GM12878 (cell line): Measurements from ENCODE around the gene PCDHGA3. TPM values are rescaled to one million over a fixed set of nuclear protein-coding genes. Genes with fewer than 3 reads are reported as not detected.

ENCODE experiments used
- ATAC-seq: fragments of 200-7000 bp; cut with Tn5 transposase; 3 replicates; pipeline ENCODE4 v1.9.1; 2020; ENCODE audit warnings: mild to moderate bottlenecking, moderate library complexity
- BruUV-seq: library from RNA; stranded (reverse); fragments of 400-500 nt; replicated peaks from 2 replicates; lab custom pipeline; 2021; lab: Mats Ljungman, UMichigan
- CTCF ChIA-PET: fragments of 300-600 bp; sonication (Branson Sonifier 250); formaldehyde crosslinking; extraction: SDS; loops from one replicate; lab custom pipeline; 2021; ENCODE audit warnings: inconsistent platforms; lab: Yijun Ruan, JAX
- POLR2A ChIA-PET: fragments of 350-600 bp; formaldehyde crosslinking; extraction: SDS; loops from one replicate; lab custom pipeline; 2021; ENCODE audit warnings: inconsistent platforms; lab: Charles Lee
- RAD21 ChIA-PET: fragments of 300-600 bp; sonication (Branson Sonifier 250); formaldehyde crosslinking; loops from one replicate; lab custom pipeline; 2023; ENCODE audit warnings: antibody characterized with exemption; ENCODE audit not compliant: unreplicated experiment; lab: Charles Lee
- SMC1A ChIA-PET: fragments of 300-600 bp; sonication (Branson Sonifier 250); formaldehyde crosslinking; loops from one replicate; lab custom pipeline; 2023; ENCODE audit not compliant: unreplicated experiment, uncharacterized antibody; lab: Charles Lee
- DNase-seq: peaks from one replicate; pipeline ENCODE4 v3.0.0-alpha.2; 2011; ENCODE audit warnings: low read depth, low spot score
- FAIRE-seq: peaks from 3 replicates; lab custom pipeline; 2011; peaks lifted over from hg19 to GRCh38; lab: Jason Lieb, UNC
- H2AFZ ChIP-seq: 2 replicates; pipeline ENCODE4 v1.6.0; 2011; ENCODE audit warnings: low read depth, low read length, control low read depth; ENCODE audit not compliant: control insufficient read depth
- H3K27ac ChIP-seq: 2 replicates; pipeline ENCODE4 v1.5.1; 2011; ENCODE audit warnings: control low read depth; ENCODE audit not compliant: control insufficient read depth, insufficient read depth
- H3K27me3 ChIP-seq, 2 experiments: replicated peaks in 1 of 2; 2 replicates each; pipeline versions ENCODE4 v1.6.0 to v1.6.1; 2011; ENCODE audit warnings: low read length in 1 of 2; ENCODE audit not compliant: control insufficient read depth in 2 of 2, insufficient read depth in 2 of 2
- H3K36me3 ChIP-seq, 2 experiments: 2 replicates each; pipeline ENCODE4 v1.5.1; 2011; ENCODE audit warnings: low read length in 1 of 2; ENCODE audit not compliant: control insufficient read depth in 2 of 2, insufficient read depth in 2 of 2
- H3K4me1 ChIP-seq: 2 replicates; pipeline ENCODE4 v1.6.1; 2011; ENCODE audit warnings: mild to moderate bottlenecking, low read length, moderate library complexity, mixed read lengths; ENCODE audit not compliant: control insufficient read depth, insufficient read depth
- H3K4me2 ChIP-seq: 2 replicates; pipeline ENCODE4 v1.6.0; 2011; ENCODE audit warnings: control low read depth; ENCODE audit not compliant: control insufficient read depth, insufficient read depth
- H3K4me3 ChIP-seq: fragments of 200-600 bp; sonication (generic); 2 replicates; pipeline ENCODE4 v1.5.1; 2016
- H3K79me2 ChIP-seq: 2 replicates; pipeline ENCODE4 v1.6.0; 2011; ENCODE audit warnings: low read length; ENCODE audit not compliant: control insufficient read depth, insufficient read depth
- H3K9ac ChIP-seq: 2 replicates; pipeline ENCODE4 v1.8.0; 2011; ENCODE audit warnings: low read length, control low read depth, mixed read lengths; ENCODE audit not compliant: control insufficient read depth, insufficient read depth
- H3K9me3 ChIP-seq: replicated peaks from 3 replicates; pipeline ENCODE4 v1.5.1; 2011; ENCODE audit warnings: mild to moderate bottlenecking, low read length; ENCODE audit not compliant: control insufficient read depth, insufficient read depth
- H4K20me1 ChIP-seq: 2 replicates; pipeline ENCODE4 v1.6.0; 2011; ENCODE audit not compliant: control insufficient read depth, insufficient read depth
- ATF7 ChIP-seq: fragments of 450-650 bp; IDR thresholded peaks from 2 replicates; pipeline ENCODE4 v1.6.1; 2016; ENCODE audit warnings: low read depth, mild to moderate bottlenecking
- CHD2 ChIP-seq: IDR thresholded peaks from 2 replicates; pipeline ENCODE4 v1.6.1; 2011; ENCODE audit warnings: low read depth, low read length, improper control_type of control experiment, borderline replicate concordance
- GABPA ChIP-seq: IDR thresholded peaks from 2 replicates; pipeline ENCODE4 v1.6.1; 2014; ENCODE audit warnings: antibody characterized with exemption, low read depth, mild to moderate bottlenecking, inconsistent platforms
- HCFC1 ChIP-seq: fragments of 150-350 bp; IDR thresholded peaks from 2 replicates; pipeline ENCODE4 v1.6.1; 2014; ENCODE audit warnings: low read length
- IKZF1 ChIP-seq: fragments of 450-650 bp; conservative IDR thresholded peaks from 2 replicates; pipeline ENCODE4 v1.6.1; 2017; ENCODE audit warnings: antibody characterized with exemption, mild to moderate bottlenecking
- IKZF2 ChIP-seq, 2 experiments: fragments of 450-650 bp; IDR thresholded peaks; 2 replicates each; pipeline ENCODE4 v1.6.1; 2017; ENCODE audit warnings: mild to moderate bottlenecking in 2 of 2, moderate library complexity in 2 of 2
- PKNOX1 ChIP-seq: fragments of 450-650 bp; IDR thresholded peaks from 2 replicates; pipeline ENCODE4 v1.6.1; 2016; ENCODE audit warnings: mild to moderate bottlenecking
- RB1 ChIP-seq: fragments of 450-650 bp; formaldehyde crosslinking; IDR thresholded peaks from 2 replicates; pipeline ENCODE4 v1.6.1; 2017; ENCODE audit warnings: mild to moderate bottlenecking, borderline replicate concordance
- TAF1 ChIP-seq: IDR thresholded peaks from 2 replicates; pipeline ENCODE4 v1.6.1; 2011; ENCODE audit warnings: mild to moderate bottlenecking, low read depth, low read length, borderline replicate concordance
- WGBS: methylation state at CpG from one replicate; pipeline ENCODE4 v1.1.6; 2016; ENCODE audit warnings: low lambda C conversion rate; ENCODE audit not compliant: insufficient replicate concordance, insufficient coverage; ENCODE audit errors: missing lambda C conversion rate; 5-methylcytosine and 5-hydroxymethylcytosine counted together
- in situ Hi-C: fragments of 300-500 bp; cut with MboI; formaldehyde crosslinking; loops from 9 replicates; pipeline ENCODE4 v1.14.3; 2018; ENCODE audit warnings: mixed read lengths
- intact Hi-C: fragments of 100-400 bp; cut with micrococcal nuclease; formaldehyde crosslinking; loops from one replicate; pipeline ENCODE4 v1.14.2; 2022; ENCODE audit not compliant: unreplicated experiment
- polyA plus RNA-seq, 11 experiments: library from polyadenylated mRNA; depleted of rRNA in 4 of 11; unstranded in 6 of 11; stranded (reverse) in 5 of 11; fragments of >200 nt; fragmentation: Nextera tagmentation in 4 of 11; fragmentation: Illumina TruSeq in 1 of 11; extraction: Ambion mirVana in 4 of 11; extraction: Trizol in 1 of 11; gene quantifications; 1 replicate in 1 of 11; 2 replicates in 10 of 11; pipeline versions ENCODE4 v1.2.1 to v1.2.3, GENCODE V29; 2011 to 2016; ENCODE audit warnings: inconsistent platforms in 2 of 11, missing spikeins in 2 of 11, low read depth in 1 of 11
- total RNA-seq, 4 experiments: library from RNA; depleted of rRNA in 3 of 4; stranded (reverse); fragments of >200 nt in 3 of 4; fragmentation: Illumina TruSeq in 1 of 4; extraction: Trizol in 1 of 4; gene quantifications; 2 replicates each; pipeline versions ENCODE4 v1.2.1 to v1.2.3, GENCODE V29; 2013 to 2021

The PCDHGA3 gene
- total and polyA plus RNA-seq, 10 of the 15 experiments (the other 5 are each of a cell fraction or from before 2014, with no cell fraction given) = 0.06 to 0.17 (median 0.11) TPM; not detected in 6

GRCh38 chr5:141356133-141356532 is 12.5 kb downstream of the PCDHGA3 start (continued):
- TF ChIP-seq TAF1 (no peak), GABPA (no peak)
- TF ChIP-seq, all 136 proteins: peak for 0

- DNase-seq = no peak
- in situ Hi-C loops = no loop called here
- Histone ChIP-seq H3K9me3 (peaks cover 4% of the 10 kb centered on the region; the same call in 2 of the 3 replicates), H2AFZ (no peak overlapping the region), H3K4me3 (no peak overlapping the region), H3K27ac (no peak overlapping the region), H3K9ac (no peak overlapping the region), H3K79me2 (no peaks in the 10 kb centered on the region), H3K4me2 (no peak overlapping the region), H4K20me1 (no peaks in the 10 kb centered on the region), H3K4me1 (no peaks in the 10 kb centered on the region), H3K27me3 (no peaks in the 10 kb centered on the region), H3K36me3 (no peaks in the 10 kb centered on the region)
- TF ChIP-seq CHD2 = no peak
- TF ChIP-seq PKNOX1 = no peak
- TF ChIP-seq IKZF2 (IDR thresholded peaks at IDR 0.05) = no peak
- TF ChIP-seq HCFC1 = no peak
- TF ChIP-seq ATF7 = no peak
- no peak for TF ChIP-seq RB1
- TF ChIP-seq IKZF1 = no peak
- ChIA-PET POLR2A (no interaction called here), CTCF (interaction anchor here (1.4 kb wide), 1 partner anchor 13 kb away, joined by 3 read pairs; the partner anchor contains the start of gene PCDHGB3), RAD21 (no interaction called here), SMC1A (no interaction called here)
- BruUV-seq = no TSS peak
- ATAC-seq = no peak
- FAIRE-seq = no peak
- WGBS = 57% methylated on average over 19 of the region's 19 CpGs
- intact Hi-C loops = no loop called here
These were observed 13.3 kb downstream of the PCDHGA3 start for GRCh38 chr5:141356950-141357349.
